ENCODE measurements around the gene KCNIP1. TPM values are rescaled to one million over a fixed set of nuclear protein-coding genes. Genes with fewer than 3 reads are reported as not detected.
A peak's percentile ranks its signal among the peaks of the same experiment; 100 is the strongest.

KCNIP1 gene
- total RNA-seq, 1 donor from 2014 or later = not detected

- Histone ChIP-seq H3K4me1 (no peaks in the 10 kb centered on the region), H3K27me3 (no peaks in the 10 kb centered on the region), H3K36me3 (no peaks in the 10 kb centered on the region), H3K9me3 (no peaks in the 10 kb centered on the region), H3K27ac (no peak overlapping the region), H3K4me3 (no peak overlapping the region)
- TF ChIP-seq CTCF (IDR thresholded peaks at IDR 0.05) (no peak), POLR2A (IDR thresholded peaks at IDR 0.05) (no peak), POLR2AphosphoS5 (IDR thresholded peaks at IDR 0.05; ENCODE audit: insufficient read depth in 1 of 2, low read depth in 1 of 2) (no peak)
- intact Hi-C loops (cut with DNase I) = no loop called here
- no peak for DNase-seq (ENCODE audit: extremely low spot score in 2 of 2)
These were observed 151.7 kb downstream of the KCNIP1 start for GRCh38 chr5:170655476-170655875.

GRCh38 chr5:170655920-170656319 is 152.1 kb downstream of the KCNIP1 start:
- DNase-seq (ENCODE audit: extremely low spot score in 2 of 2) = no peak
- no peak for TF ChIP-seq CTCF (IDR thresholded peaks at IDR 0.05)
- Histone ChIP-seq H3K4me1 (no peaks in the 10 kb centered on the region), H3K27ac (no peak overlapping the region), H3K27me3 (no peaks in the 10 kb centered on the region), H3K4me3 (no peak overlapping the region), H3K36me3 (no peaks in the 10 kb centered on the region), H3K9me3 (no peaks in the 10 kb centered on the region)
- intact Hi-C loops (cut with DNase I) = no loop called here

GRCh38 chr5:170656346-170656745 is 152.5 kb downstream of the KCNIP1 start:
- no peaks in the 10 kb centered on the region for H3K27me3 ChIP-seq
- TF ChIP-seq POLR2AphosphoS5 (IDR thresholded peaks at IDR 0.05; ENCODE audit: insufficient read depth in 1 of 2, low read depth in 1 of 2) = no peak
- no peak for TF ChIP-seq CTCF (IDR thresholded peaks at IDR 0.05)
- TF ChIP-seq POLR2A (IDR thresholded peaks at IDR 0.05) = no peak
- no peak overlapping the region for H3K4me3 ChIP-seq
- no peaks in the 10 kb centered on the region for H3K36me3 ChIP-seq
- H3K4me1 ChIP-seq = no peaks in the 10 kb centered on the region
- H3K9me3 ChIP-seq = no peaks in the 10 kb centered on the region
- intact Hi-C loops (cut with DNase I) = no loop called here
- no peak overlapping the region for H3K27ac ChIP-seq
- no peak for DNase-seq (ENCODE audit: extremely low spot score in 2 of 2)

- intact Hi-C loops (cut with DNase I) = no loop called here
- Histone ChIP-seq H3K4me1 (no peaks in the 10 kb centered on the region), H3K36me3 (no peaks in the 10 kb centered on the region), H3K27me3 (no peaks in the 10 kb centered on the region), H3K4me3 (no peak overlapping the region), H3K27ac (no peak overlapping the region), H3K9me3 (no peaks in the 10 kb centered on the region)
- TF ChIP-seq POLR2AphosphoS5 (IDR thresholded peaks at IDR 0.05; ENCODE audit: insufficient read depth in 1 of 2, low read depth in 1 of 2) (no peak), CTCF (IDR thresholded peaks at IDR 0.05) (no peak), POLR2A (IDR thresholded peaks at IDR 0.05) (no peak)
- DNase-seq (ENCODE audit: extremely low spot score in 2 of 2) = peak in 1 of 2 donors; percentile 93
These were observed 156.7 kb downstream of the KCNIP1 start for GRCh38 chr5:170660531-170660930.

- Histone ChIP-seq H3K9me3 (no peaks in the 10 kb centered on the region), H3K4me1 (no peaks in the 10 kb centered on the region), H3K4me3 (no peak overlapping the region), H3K27me3 (no peaks in the 10 kb centered on the region), H3K36me3 (no peaks in the 10 kb centered on the region), H3K27ac (no peak overlapping the region)
- no peak for DNase-seq (ENCODE audit: extremely low spot score in 2 of 2)
- intact Hi-C loops (cut with DNase I) = no loop called here
- TF ChIP-seq POLR2AphosphoS5 (IDR thresholded peaks at IDR 0.05; ENCODE audit: insufficient read depth in 1 of 2, low read depth in 1 of 2) (no peak), POLR2A (IDR thresholded peaks at IDR 0.05) (no peak), CTCF (IDR thresholded peaks at IDR 0.05) (no peak)
These were observed 159.1 kb downstream of the KCNIP1 start for GRCh38 chr5:170662966-170663365.
